HG03103 (cell line): ENCODE measurements around the gene LRFN5.

Experiments used
- ATAC-seq: cut with Tn5 transposase; IDR thresholded peaks from one replicate; pipeline ENCODE4 v1.9.1; 2021; ENCODE audit warnings: low read depth; ENCODE audit not compliant: unreplicated experiment

LRFN5 gene

GRCh38 chr14:41766772-41767171, 160.1 kb downstream of the LRFN5 start:
- no peak for ATAC-seq

GRCh38 chr14:41773536-41774279, 167.0 kb downstream of the LRFN5 start:
- ATAC-seq = no peak

GRCh38 chr14:41782511-41782910, 175.8 kb downstream of the LRFN5 start:
- ATAC-seq = no peak

- ATAC-seq = no peak
Measured at GRCh38 chr14:41783403-41783802, 176.7 kb downstream of the LRFN5 start.

- ATAC-seq = no peak
Measured at GRCh38 chr14:41785696-41786095, 179.0 kb downstream of the LRFN5 start.

- no peak for ATAC-seq
Measured at GRCh38 chr14:41799817-41800216, 193.1 kb downstream of the LRFN5 start.

- ATAC-seq = no peak
Measured at GRCh38 chr14:41805633-41806032, 199.0 kb downstream of the LRFN5 start.

GRCh38 chr14:41806366-41806975, 199.8 kb downstream of the LRFN5 start:
- ATAC-seq = no peak

GRCh38 chr14:41810362-41810761, 203.7 kb downstream of the LRFN5 start:
- ATAC-seq = no peak

GRCh38 chr14:41817626-41818025, 210.9 kb downstream of the LRFN5 start:
- ATAC-seq = no peak

- ATAC-seq = no peak
Measured at GRCh38 chr14:41824441-41824840, 217.8 kb downstream of the LRFN5 start.

GRCh38 chr14:41825622-41826021, 218.9 kb downstream of the LRFN5 start:
- no peak for ATAC-seq

GRCh38 chr14:41830714-41831406, 224.2 kb downstream of the LRFN5 start:
- no peak for ATAC-seq

GRCh38 chr14:41839661-41840060, 233.0 kb downstream of the LRFN5 start:
- no peak for ATAC-seq

- no peak for ATAC-seq
Measured at GRCh38 chr14:41859336-41859735, 252.7 kb downstream of the LRFN5 start.

GRCh38 chr14:41860586-41860985, 253.9 kb downstream of the LRFN5 start:
- ATAC-seq = no peak

GRCh38 chr14:41865894-41866293, 259.2 kb downstream of the LRFN5 start:
- ATAC-seq = no peak

GRCh38 chr14:41868396-41868795, 261.7 kb downstream of the LRFN5 start:
- no peak for ATAC-seq

GRCh38 chr14:41872931-41873685, 266.4 kb downstream of the LRFN5 start:
- no peak for ATAC-seq

- ATAC-seq = no peak
Measured at GRCh38 chr14:41873686-41874317, 267.1 kb downstream of the LRFN5 start.

- no peak for ATAC-seq
Measured at GRCh38 chr14:41875116-41875515, 268.4 kb downstream of the LRFN5 start.
